ENCODE results near the gene CCDC18.

DNA sequence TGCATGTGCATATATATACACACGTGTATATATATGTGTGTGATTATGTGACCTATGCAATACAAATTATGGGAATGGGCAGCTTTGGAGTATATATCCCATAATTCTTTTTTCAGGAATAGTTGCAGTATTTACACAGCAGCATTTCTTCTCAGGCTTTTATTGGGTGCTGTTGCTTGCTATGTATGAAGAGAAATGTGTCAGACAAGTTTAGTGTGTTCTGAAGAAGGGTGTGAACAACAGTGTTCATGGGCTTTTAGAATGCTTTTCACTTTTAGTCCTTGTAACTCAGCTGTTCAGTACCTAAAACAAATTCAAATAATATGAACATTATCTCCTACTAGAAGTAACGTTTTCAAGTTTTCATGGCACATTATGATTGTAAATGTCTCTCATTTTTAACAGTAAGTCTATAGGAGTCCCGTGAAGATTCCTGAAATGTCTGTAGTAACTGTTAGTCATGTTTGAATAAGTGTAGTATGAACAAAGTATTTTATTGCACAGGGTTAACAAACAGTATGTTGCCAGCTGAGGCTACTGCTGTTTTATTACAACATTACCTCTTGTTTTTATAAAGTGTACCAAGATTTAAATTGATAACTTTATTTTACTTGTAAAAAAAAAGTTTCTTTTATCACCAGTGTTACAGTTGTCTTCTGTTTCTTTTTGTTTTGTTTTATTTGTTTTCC lies 42.8 kb upstream of the CCDC18 start:
- TF ChIP-seq, protein P1, sequence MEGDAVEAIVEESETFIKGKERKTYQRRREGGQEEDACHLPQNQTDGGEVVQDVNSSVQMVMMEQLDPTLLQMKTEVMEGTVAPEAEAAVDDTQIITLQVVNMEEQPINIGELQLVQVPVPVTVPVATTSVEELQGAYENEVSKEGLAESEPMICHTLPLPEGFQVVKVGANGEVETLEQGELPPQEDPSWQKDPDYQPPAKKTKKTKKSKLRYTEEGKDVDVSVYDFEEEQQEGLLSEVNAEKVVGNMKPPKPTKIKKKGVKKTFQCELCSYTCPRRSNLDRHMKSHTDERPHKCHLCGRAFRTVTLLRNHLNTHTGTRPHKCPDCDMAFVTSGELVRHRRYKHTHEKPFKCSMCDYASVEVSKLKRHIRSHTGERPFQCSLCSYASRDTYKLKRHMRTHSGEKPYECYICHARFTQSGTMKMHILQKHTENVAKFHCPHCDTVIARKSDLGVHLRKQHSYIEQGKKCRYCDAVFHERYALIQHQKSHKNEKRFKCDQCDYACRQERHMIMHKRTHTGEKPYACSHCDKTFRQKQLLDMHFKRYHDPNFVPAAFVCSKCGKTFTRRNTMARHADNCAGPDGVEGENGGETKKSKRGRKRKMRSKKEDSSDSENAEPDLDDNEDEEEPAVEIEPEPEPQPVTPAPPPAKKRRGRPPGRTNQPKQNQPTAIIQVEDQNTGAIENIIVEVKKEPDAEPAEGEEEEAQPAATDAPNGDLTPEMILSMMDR (IDR thresholded peaks at IDR 0.05; ENCODE audit: low read depth, low read length, poor library complexity, severe bottlenecking), result no peak
- TF ChIP-seq EZH2phosphoT487 (IDR thresholded peaks at IDR 0.05; ENCODE audit: borderline replicate concordance, low read length), result no peak
